HG02870 (cell line): ENCODE results near the gene PCGF1.

ENCODE experiments used
- ATAC-seq: cut with Tn5 transposase; IDR thresholded peaks from one replicate; pipeline ENCODE4 v1.9.1; 2021; ENCODE audit warnings: mild to moderate bottlenecking, moderate library complexity; ENCODE audit not compliant: unreplicated experiment

The PCGF1 gene

DNA sequence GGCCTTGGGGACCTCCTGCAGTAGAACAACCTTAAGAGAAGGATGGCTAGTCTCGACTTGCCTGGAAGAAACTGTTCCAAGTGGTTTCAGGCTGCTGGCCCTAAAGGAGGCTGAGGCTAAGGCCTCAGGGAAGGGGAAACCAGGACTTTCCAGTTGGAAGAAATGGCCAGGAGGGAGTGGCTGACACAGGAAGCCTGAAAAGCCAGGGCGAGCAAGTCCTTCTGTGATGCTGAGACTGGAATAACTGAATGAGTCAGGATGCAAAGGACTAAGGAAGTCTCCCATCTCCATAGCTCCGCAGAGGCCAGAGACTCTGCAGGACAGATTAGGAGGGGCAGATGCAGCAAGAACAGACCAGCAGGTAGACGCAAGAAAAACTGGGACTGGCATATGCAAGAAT, 29.6 kb upstream of the PCGF1 start:
- ATAC-seq: no peak

DNA sequence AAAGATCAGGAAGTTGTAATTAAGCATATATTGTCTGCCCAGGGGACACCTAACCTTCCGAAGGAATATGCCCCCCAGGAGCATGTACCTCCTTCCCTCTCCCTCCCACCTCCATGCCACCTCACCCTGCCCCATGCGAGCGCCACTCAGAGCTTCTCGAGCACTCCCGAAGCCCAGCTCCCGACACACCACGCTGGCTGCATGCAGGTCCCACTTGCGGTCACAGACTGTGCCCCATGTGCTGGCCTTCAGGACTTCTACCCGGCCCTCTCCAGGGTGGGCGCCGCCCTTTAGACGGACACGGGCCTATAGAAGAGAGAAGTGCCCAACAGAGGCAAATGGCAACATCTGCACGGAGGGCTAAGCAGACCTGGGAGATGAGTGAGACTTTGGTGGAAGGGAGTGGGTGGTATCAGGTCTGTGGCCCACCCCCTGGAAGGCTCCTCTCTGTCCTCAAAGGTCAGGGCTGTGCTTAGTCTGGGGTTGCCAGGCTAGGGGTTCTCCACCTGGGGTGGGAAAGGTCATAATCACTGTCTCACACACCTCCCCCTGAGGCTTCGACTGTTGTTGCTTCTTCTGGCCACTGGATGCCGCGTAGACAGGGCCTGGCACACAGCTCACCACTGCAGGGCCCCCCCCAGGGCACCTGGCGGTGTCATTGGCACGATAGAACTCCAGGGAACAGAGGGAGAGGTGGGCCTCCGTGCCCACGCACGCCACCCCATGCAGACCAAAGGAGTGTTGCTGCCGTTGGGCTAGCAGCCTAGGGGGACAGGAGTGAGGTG, 28.9 kb upstream of the PCGF1 start:
- no peak for ATAC-seq

DNA sequence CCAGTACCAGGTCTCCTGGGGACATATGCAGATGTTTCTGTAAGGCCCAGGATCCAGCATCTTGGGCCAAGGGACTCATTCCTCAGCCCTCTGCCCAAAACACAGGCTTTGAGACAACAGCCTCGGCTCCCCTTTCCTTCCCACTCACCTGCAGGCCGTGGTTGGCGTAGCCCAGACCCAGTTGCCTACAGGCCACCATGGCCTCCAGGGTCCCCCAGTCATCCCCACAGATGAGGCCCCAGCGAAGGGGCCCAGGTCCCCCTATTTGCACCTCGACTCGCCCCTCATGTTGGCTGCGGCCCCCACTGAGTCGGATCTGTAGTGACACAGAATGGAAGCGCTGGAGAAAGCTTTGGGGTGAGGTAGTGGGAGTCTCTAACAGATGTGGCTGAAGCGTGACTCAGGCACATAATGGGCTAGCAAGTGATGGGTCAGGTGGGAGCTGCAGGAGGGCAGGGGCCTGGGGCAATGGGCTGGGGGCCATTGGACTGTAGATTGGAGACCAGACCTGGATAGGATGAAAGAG, 28.0 kb upstream of the PCGF1 start:
- ATAC-seq: no peak

DNA sequence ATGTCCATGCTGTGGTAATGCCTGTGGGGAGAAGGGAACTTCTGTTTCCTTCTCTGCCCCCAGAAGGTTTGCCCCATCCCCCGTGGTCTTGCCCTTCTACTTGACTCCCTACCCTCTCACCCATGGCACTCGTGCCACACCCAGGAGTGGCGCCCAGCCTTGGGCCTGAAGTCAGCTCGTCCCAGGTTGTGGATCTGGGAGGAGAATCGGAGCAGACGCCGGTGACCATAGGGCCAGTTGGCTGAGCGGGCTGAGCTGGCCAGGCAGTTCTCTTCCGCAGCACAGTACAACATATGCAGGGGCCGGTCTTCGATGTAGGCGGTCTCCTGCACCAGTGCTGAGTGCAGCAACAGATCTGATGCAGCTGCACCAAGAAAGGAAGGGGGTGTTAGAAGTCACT, 26.9 kb upstream of the PCGF1 start:
- ATAC-seq: no peak

DNA sequence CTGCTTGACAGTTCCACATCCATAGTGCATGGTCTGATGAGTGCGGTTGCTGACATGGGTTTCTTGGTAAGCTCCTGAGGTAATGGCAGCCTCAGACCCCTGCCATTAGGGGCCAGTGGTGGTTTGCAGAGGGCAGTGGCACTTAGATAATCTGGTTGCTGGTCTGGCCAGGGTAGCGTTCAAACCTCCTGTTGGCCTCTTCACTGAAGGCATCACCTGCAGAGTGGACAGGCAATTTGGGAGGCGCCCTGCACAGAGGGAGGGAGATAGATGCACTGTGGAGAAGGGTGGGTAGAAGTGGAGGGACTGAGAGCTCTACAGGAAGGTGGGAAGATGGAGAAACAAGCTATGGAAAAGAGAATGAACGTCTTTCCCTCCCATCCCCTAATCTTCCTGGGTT, 26.0 kb upstream of the PCGF1 start:
- no peak for ATAC-seq

DNA sequence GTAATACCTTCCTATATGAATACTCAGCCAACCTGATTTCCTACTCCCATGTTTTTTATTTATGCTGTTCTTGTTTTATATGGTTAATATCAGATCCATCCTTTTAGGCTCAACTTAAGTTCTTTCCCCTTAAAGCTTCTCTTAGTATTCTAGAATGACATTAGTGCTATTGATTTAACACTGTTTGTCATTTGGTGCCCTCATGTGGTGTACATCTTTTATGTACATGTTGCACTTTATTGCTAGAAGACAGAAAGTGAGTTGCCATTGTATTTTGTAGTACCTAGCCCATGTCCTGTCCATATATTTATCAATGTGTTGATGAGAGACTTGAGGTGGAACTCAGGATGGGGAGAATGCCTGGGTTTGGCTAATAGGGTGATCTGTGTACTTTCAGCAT, 24.7 kb upstream of the PCGF1 start:
- no peak for ATAC-seq

DNA sequence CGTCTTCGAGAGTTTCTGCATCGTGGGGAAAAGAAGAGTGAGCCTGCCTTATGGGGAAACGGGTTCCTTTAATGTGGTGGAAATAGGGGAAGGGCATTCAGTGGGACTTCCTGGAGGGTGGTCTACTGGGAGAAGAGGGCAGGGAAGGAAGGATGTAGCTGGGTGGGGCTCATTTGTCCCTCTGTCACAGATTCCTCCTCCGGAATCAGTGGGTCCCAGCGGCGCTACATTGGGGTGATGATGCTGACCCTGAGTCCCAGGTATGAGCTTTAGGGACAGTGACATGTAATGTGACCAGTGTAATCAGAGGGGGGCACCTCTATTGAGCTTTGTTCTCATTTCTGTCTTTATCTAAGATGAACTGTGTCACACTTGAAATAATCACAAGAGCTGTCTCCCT, 24.2 kb upstream of the PCGF1 start:
- ATAC-seq: no peak

DNA sequence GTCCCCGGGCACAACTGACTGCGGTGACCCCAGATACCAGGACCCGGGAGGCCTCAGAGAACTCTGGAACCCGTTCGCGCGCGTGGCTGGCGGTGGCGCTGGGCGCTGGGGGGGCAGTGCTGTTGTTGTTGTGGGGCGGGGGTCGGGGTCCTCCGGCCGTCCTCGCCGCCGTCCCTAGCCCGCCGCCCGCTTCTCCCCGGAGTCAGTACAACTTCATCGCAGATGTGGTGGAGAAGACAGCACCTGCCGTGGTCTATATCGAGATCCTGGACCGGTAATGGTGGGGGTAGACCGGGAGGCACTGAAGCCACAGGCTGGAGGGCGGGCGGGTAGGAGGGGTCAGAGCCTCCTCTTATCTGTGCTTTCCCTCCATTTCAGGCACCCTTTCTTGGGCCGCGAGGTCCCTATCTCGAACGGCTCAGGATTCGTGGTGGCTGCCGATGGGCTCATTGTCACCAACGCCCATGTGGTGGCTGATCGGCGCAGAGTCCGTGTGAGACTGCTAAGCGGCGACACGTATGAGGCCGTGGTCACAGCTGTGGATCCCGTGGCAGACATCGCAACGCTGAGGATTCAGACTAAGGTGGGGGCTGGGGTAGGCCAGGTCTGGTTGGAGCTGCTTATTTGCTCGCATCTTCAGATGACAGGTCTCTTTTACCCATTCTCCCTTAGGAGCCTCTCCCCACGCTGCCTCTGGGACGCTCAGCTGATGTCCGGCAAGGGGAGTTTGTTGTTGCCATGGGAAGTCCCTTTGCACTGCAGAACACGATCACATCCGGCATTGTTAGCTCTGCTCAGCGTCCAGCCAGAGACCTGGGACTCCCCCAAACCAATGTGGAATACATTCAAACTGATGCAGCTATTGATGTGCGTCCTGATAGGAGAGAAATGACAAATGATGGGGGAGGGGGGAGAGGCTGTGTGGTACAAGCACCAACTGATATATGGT, 23.0 kb upstream of the PCGF1 start:
- ATAC-seq: peak; percentile 24

DNA sequence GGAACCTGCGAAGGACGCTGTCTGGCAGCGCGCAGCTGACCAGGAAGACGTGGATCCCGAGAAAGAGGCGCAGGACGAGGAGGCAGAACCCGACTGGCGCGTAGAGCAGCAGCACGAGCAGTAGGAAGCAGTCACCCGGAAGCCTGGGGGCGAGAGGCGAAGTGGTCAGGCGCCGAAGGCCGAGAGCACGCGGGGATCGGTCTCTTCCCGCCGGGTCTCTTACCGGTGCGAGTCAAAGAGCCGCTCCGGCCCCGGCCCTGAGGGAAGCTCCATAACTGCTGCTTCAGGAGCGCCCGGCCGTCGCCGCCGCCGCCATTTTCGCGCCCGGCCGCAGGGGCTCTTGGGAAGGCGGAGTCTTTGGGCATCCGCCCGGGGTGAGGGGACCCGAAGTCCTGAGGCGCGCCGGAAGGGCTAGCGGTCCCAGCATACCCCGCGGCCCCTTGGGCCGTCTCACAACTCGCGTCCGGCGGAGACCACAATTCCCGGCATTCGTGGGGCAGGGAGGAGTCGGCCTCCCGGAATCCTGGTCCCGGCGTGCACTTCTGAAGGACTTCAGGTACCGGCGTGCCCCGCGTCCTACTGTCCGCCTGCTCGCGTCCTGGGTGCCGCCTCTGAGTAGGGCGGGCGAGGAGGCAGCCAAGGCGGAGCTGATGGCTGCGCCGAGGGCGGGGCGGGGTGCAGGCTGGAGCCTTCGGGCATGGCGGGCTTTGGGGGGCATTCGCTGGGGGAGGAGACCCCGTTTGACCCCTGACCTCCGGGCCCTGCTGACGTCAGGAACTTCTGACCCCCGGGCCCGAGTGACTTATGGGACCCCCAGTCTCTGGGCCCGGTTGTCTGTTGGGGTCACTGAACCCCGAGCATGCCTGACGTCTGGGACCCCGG, 22.1 kb upstream of the PCGF1 start, which contains the start of the genes AUP1 and HTRA2:
Gene AUP1 (minus strand): TSS at position 350 of the 882 bp plus-strand sequence. CDS start 77 bp downstream, at position 273.
Gene HTRA2 (plus strand): TSS at position 577 of the 882 bp plus-strand sequence. CDS start 74 bp downstream, at position 651.
- ATAC-seq: peak; percentile 73

DNA sequence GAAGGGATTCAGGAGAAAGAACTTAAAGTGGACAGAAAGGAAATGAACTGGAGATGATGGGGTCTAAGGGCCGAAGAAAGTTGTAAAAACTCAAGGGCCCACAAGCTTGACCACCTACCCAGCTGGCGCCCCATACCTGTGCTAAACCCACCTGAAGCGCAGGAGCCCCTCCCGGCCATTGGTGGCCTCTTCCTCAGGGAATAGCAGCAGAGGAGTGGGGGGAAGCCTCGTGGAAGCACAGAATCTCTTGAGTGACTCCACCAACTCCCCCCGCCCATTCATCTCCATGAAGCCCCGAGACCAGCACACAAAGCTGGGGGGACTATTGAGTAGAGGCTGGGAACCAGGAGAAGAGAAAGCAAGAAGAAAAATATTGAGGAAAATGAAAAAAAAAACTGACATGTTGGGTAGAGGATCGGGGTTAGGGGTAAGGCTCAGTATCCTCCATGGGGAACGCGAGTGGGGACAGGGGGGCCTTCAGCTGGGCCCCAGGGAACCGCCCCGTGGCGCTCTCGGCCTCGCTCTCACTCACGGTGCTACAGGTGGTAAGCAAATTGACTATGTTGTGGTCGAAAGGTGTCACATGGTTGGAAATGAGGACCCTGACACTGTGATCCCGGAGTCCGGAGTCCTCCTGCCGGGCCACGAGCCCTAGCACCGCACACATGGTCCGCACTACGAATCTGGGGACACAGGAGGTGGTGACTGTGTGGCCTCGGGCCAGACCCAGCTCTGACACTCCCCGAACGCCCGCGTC, 21.3 kb upstream of the PCGF1 start:
- peak; percentile 5 for ATAC-seq

DNA sequence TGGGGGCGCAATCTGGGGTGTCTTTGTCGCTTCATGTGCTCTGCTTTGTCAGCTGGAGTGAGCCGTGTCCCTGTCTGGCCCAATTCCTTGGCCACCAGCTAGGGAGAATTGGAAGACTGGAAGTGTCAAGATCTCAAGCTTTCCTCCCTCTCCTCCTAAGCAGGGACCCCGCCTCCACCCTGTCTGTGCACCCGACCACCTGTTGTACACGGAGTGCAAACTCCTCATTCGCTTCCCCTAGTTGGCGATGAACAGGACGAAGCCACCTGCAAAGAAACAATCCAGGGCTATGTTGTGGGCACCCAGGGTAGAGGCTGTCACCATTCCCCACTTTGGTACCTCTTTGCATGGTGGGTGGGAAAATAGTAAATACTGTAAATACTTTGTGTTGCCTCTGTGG, 20.2 kb upstream of the PCGF1 start:
- ATAC-seq: no peak

DNA sequence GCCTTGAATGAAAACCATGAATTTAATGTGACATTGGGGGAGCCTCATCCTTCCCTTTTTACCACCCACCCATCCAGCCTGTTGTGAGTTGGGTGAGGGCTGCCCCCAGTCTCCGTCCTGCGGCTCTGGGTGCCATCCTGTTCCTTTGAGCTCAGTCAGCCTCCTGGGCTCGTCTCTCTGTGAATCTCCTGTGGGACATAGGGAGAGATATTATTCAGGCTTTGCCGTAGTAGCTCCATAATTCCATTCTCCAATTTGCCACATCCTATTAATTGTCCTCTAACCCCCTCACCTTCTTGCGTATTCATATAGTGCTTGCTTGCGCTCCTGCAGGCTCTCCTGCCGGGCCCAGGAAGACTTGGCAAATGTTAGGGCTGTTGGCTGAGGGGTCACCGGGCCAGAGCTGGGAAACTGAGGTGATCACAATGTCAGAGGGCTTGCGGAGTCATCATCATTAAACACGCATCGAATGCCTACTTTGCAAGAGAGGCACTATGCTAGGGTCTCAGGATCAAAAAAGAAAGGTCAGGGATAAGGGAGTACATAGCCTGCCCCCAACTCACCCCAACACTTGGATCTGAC, 19.2 kb upstream of the PCGF1 start:
- ATAC-seq: no peak

DNA sequence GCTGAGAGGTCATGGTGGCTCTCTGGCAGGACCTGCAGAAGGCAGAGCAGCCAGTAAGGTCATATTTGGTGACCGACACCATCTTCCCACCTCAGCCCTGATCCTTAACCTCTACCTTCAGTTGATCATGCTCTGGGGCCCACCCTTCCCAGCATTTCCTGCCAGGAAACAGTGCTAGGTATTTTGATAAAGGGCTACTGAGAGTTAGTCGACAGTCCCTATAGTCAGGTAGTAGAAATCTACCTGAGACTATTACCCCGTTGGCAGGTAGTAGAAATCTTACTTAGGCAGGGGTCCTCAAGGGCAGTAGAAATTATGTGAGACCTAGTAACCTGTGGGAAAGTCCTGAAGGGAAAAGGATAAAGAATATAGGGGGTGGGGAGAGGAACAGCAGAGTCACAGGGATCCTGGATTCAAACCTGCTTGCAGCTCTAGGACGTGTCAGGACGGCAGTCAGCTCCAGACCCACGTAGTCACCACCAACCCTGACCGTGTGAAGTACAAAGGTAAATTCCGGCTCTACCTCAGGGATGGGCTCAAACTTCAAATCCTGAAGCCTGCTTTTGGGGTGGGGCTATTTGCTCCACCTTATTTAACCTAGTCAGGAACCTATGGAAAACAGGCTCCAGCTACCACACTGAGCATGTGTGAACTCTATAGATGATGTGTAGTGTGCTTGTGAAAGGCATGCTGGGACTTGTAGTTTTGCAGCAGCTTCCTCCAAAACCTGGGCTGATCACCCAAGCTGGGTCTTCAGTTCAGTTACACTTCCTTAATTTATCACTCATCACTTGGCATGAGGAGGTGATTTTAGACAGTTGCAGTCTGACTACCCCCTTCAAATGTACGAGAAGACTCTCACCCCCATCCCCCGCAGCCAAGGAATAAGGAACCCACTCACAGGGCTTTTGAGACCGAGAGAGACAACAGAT, 18.5 kb upstream of the PCGF1 start, which contains the start of gene DQX1:
Gene DQX1 (minus strand): TSS at position 515 of the 932 bp plus-strand sequence. CDS start 502 bp downstream, at position 13.
- no peak for ATAC-seq

DNA sequence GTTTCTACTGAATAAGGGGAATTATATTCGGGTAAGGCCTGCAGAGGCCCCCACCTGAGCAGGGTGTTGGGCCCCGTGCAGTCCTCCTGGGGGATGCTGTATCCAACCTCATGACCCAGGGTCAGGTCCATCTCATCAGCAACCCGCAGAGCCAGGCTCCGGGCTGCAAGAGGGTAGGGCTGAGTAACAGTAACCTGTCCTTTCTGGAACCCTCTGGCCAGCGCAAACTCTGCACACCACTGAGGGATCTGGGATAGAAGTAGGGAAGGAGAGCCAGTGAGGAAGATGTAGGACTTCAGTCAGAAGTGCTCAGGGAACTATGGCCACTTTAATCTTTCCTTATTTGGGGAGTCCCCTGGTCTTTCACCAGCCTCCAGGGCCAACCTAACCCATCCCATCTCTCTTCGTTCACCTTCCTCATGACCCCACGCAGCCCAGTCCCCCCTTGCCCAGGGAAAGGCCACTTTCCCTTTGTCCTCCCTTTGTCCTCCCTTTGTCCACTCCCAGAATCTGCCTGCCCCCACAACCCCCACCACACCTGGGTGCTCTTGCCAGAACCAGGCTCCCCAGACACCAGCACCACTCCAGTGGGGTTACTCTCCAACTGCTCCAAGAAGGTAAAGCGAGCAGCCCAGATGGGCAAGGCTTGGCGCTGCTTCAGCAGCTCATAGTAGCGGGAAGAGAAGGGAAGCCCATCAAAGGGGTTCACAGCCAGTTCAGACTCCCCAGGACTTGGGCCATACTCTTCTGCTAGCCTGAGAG, 17.6 kb upstream of the PCGF1 start:
- ATAC-seq: no peak

DNA sequence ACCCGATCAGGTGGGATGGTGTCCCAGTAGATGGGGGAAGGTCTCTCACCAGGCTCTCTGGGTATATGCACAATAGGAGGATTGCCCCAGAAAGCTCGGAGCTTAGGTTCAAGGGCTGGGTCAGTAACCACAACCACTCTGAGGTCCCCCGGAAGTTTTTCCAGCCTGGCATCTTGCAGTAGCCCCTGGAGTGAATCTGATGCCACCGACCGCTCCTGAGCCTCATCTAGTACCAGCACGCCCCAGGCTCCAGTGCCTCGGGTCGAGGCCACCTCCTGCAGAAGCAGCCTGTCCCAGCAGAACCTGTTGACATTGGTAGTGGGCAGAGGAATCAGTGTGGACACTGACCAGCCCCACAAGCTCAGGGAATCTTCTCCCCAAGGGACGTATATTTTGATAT, 16.5 kb upstream of the PCGF1 start:
- ATAC-seq: no peak

DNA sequence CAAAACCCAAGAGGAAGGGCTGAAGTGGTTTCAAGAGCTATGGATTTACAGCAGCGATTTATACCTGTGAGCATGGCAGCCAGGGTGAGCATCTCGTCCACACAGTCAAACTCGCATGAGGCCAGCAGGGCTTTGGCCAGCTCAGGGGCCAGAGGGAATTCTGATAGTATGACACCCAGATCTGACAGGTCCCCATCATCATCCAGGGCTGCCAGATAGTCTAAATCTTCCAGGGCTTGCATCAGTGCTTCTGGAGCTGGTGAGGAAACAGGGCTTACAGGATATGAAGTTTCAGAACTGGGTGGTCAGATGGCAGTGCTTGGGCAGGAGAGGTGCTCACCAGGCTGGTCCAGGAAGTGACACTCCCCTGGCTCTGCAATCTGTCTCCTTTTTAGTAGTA, 15.0 kb upstream of the PCGF1 start:
- no peak for ATAC-seq

DNA sequence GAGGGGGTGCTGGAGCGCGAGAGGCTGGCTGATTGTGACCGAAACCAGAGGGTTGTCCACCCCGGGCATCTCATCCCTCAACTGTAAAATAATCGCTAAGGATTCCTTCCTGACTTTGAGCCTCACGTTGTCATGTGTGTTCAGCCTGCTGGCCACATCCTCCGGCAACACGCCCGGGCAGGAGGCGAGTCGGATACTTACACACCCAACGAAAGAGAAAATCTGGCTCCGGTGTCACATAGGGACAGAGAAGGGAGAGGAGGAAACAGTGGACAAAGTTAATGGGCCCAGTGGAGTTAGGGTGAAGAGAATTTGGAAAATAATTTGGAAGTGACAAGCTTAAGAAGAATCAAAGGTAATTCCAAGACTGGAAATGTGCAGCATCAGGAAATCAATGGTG, 9.2 kb upstream of the PCGF1 start:
- no peak for ATAC-seq
